ENCODE measurements around the gene ANKDD1B.

DNA sequence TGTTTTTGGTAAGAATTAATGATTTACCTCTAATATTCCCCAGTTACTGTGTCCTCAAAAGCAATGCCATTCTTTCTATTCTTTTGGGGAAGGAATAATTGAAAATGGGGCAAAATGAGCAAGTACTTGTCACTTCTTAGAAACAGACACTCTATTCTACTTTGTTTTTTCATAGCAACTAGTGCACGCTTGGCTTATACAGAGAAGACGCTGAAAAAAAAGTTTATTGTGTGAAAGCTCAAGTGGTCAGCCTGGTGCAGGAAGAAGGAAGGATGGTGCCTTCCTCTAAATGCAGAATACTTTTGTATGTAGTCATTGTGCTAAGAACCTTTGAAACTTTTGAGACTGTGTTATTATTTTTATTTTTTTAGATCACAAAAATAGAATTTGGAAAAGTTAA, 29.6 kb downstream of the ANKDD1B start:
- TF ChIP-seq TBP (optimal IDR thresholded peaks at IDR 0.05; ENCODE audit: low read depth, low read length) (no peak), XRCC4 (IDR thresholded peaks at IDR 0.05; ENCODE audit: extremely low read depth, insufficient read depth, insufficient read length) (no peak), NFRKB (IDR thresholded peaks at IDR 0.05; ENCODE audit: low read depth) (no peak), ZNF174 (CRISPR knock-in tag; IDR thresholded peaks at IDR 0.05) (no peak), FOS (IDR thresholded peaks at IDR 0.05; ENCODE audit: extremely low read depth, insufficient read length) (no peak), FOXK2 (conservative IDR thresholded peaks at IDR 0.05 in 1 of 2, IDR thresholded peaks at IDR 0.05 in 1 of 2; ENCODE audit: low read depth in 2 of 2) (no peak)
- TF ChIP-seq, protein P1, sequence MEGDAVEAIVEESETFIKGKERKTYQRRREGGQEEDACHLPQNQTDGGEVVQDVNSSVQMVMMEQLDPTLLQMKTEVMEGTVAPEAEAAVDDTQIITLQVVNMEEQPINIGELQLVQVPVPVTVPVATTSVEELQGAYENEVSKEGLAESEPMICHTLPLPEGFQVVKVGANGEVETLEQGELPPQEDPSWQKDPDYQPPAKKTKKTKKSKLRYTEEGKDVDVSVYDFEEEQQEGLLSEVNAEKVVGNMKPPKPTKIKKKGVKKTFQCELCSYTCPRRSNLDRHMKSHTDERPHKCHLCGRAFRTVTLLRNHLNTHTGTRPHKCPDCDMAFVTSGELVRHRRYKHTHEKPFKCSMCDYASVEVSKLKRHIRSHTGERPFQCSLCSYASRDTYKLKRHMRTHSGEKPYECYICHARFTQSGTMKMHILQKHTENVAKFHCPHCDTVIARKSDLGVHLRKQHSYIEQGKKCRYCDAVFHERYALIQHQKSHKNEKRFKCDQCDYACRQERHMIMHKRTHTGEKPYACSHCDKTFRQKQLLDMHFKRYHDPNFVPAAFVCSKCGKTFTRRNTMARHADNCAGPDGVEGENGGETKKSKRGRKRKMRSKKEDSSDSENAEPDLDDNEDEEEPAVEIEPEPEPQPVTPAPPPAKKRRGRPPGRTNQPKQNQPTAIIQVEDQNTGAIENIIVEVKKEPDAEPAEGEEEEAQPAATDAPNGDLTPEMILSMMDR (IDR thresholded peaks at IDR 0.05 in 2 of 3, conservative IDR thresholded peaks at IDR 0.05 in 1 of 3; ENCODE audit: insufficient read depth in 2 of 3, low read depth in 1 of 3, low read length in 3 of 3): no peak
- TF ChIP-seq, protein P2, sequence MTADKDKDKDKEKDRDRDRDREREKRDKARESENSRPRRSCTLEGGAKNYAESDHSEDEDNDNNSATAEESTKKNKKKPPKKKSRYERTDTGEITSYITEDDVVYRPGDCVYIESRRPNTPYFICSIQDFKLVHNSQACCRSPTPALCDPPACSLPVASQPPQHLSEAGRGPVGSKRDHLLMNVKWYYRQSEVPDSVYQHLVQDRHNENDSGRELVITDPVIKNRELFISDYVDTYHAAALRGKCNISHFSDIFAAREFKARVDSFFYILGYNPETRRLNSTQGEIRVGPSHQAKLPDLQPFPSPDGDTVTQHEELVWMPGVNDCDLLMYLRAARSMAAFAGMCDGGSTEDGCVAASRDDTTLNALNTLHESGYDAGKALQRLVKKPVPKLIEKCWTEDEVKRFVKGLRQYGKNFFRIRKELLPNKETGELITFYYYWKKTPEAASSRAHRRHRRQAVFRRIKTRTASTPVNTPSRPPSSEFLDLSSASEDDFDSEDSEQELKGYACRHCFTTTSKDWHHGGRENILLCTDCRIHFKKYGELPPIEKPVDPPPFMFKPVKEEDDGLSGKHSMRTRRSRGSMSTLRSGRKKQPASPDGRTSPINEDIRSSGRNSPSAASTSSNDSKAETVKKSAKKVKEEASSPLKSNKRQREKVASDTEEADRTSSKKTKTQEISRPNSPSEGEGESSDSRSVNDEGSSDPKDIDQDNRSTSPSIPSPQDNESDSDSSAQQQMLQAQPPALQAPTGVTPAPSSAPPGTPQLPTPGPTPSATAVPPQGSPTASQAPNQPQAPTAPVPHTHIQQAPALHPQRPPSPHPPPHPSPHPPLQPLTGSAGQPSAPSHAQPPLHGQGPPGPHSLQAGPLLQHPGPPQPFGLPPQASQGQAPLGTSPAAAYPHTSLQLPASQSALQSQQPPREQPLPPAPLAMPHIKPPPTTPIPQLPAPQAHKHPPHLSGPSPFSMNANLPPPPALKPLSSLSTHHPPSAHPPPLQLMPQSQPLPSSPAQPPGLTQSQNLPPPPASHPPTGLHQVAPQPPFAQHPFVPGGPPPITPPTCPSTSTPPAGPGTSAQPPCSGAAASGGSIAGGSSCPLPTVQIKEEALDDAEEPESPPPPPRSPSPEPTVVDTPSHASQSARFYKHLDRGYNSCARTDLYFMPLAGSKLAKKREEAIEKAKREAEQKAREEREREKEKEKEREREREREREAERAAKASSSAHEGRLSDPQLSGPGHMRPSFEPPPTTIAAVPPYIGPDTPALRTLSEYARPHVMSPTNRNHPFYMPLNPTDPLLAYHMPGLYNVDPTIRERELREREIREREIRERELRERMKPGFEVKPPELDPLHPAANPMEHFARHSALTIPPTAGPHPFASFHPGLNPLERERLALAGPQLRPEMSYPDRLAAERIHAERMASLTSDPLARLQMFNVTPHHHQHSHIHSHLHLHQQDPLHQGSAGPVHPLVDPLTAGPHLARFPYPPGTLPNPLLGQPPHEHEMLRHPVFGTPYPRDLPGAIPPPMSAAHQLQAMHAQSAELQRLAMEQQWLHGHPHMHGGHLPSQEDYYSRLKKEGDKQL (CRISPR knock-in tag; IDR thresholded peaks at IDR 0.05; ENCODE audit: borderline replicate concordance): no peak
- TF ChIP-seq, protein P3, sequence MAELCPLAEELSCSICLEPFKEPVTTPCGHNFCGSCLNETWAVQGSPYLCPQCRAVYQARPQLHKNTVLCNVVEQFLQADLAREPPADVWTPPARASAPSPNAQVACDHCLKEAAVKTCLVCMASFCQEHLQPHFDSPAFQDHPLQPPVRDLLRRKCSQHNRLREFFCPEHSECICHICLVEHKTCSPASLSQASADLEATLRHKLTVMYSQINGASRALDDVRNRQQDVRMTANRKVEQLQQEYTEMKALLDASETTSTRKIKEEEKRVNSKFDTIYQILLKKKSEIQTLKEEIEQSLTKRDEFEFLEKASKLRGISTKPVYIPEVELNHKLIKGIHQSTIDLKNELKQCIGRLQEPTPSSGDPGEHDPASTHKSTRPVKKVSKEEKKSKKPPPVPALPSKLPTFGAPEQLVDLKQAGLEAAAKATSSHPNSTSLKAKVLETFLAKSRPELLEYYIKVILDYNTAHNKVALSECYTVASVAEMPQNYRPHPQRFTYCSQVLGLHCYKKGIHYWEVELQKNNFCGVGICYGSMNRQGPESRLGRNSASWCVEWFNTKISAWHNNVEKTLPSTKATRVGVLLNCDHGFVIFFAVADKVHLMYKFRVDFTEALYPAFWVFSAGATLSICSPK (IDR thresholded peaks at IDR 0.05; ENCODE audit: borderline replicate concordance): no peak
- TF ChIP-seq, protein P4, sequence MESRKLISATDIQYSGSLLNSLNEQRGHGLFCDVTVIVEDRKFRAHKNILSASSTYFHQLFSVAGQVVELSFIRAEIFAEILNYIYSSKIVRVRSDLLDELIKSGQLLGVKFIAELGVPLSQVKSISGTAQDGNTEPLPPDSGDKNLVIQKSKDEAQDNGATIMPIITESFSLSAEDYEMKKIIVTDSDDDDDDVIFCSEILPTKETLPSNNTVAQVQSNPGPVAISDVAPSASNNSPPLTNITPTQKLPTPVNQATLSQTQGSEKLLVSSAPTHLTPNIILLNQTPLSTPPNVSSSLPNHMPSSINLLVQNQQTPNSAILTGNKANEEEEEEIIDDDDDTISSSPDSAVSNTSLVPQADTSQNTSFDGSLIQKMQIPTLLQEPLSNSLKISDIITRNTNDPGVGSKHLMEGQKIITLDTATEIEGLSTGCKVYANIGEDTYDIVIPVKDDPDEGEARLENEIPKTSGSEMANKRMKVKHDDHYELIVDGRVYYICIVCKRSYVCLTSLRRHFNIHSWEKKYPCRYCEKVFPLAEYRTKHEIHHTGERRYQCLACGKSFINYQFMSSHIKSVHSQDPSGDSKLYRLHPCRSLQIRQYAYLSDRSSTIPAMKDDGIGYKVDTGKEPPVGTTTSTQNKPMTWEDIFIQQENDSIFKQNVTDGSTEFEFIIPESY (CRISPR knock-in tag; IDR thresholded peaks at IDR 0.05): no peak

All from K562 (cell line).